NAMALWA (cell line): Measurements from ENCODE around the gene GPR153.

Experiments
- DNase-seq: peaks from one replicate; pipeline ENCODE4 v3.0.0-alpha.2; 2015; ENCODE audit warnings: low spot score

Gene GPR153

GRCh38 chr1:6286266-6286665 lies 25.4 kb upstream of the GPR153 start:
- DNase-seq: no peak

DNA sequence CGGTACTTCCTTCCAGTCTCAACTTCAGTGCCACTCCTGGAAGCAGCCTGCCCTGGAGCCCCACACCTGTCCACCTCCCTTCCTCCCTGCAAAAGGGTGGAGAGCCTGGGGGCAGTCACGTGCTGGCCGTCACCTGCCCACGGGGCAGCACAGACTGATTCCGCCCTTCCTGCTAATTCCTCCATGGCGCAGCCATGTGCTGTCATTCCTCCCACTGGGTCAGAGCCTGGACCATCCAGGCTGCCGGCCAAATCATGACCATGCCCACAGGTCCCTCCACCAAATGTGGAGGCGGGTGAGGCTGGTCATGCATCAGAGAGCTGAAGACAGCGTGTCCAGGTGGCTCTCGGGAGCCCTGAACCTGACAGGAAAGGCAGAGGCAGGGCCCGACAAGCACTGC lies 24.4 kb upstream of the GPR153 start:
- no peak for DNase-seq

- DNase-seq: no peak
Measured at GRCh38 chr1:6282577-6283270, 21.8 kb upstream of the GPR153 start.

DNA sequence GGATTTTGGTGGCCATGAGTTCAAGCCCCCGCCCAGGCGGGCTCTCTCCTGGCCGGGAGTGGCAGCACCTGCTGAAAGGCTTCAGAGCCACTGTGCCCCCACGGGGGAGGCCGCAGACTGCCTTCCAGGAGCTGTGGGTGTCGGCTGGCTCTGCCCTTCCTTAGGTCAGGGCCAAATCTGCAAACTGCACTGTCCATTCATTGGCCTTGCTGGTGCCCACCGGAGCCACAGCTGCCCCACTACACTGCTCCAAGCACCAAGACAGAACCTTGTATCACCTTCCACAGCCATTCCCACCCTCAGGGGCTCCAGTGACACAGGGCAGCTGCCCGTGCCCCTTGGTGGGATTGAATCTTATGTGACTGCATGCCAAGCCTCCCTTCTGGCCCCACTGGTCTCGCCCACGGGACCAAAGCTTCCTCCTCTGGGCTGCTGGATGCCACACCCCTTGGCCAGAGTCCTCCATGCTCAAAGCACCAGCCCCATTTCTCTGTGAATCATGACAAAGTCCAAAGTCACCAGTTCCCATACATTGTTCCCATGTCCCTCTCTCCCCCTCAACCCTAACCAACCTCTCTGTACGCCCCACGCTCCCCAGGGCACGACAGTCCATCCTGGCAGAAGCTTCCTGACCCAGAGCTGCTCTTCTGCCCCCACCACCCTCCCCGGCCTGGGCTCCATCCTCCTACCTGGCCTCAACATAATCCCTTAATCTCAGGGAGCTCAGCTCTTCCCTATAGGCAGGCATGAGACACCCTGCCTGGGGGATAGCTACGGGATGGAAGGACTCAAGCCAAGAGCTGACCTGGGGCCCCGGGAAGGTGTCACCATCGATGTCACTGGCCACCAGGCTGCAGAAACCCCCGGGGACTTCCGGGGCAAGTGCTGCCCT lies 20.9 kb upstream of the GPR153 start:
- no peak for DNase-seq

GRCh38 chr1:6280761-6281451 lies 20.0 kb upstream of the GPR153 start:
- DNase-seq: no peak

- no peak for DNase-seq
Measured at GRCh38 chr1:6279613-6280383, 18.9 kb upstream of the GPR153 start.

- DNase-seq: no peak
Measured at GRCh38 chr1:6279066-6279465, 18.2 kb upstream of the GPR153 start.

DNA sequence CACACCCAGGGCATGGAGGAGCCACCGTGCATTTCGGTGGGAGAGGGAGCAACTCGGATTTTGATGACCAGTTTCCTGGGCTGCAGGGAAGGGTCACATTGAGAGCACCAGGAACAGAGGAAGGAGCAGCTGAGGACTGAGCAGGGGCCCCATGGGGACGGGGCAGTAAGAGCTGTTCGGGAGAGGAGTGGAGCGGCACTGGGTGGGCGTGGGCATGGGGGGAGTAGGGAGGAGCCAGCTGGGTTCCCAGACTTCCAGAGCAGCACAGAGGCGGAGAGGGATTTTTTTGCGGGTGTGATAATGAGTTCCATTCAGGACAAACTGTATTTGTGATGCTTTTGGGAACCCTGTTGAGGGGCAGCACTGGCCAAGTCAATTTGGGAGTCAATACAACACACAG lies 17.4 kb upstream of the GPR153 start:
- DNase-seq: no peak

GRCh38 chr1:6276811-6277555 lies 16.1 kb upstream of the GPR153 start:
- no peak for DNase-seq

DNA sequence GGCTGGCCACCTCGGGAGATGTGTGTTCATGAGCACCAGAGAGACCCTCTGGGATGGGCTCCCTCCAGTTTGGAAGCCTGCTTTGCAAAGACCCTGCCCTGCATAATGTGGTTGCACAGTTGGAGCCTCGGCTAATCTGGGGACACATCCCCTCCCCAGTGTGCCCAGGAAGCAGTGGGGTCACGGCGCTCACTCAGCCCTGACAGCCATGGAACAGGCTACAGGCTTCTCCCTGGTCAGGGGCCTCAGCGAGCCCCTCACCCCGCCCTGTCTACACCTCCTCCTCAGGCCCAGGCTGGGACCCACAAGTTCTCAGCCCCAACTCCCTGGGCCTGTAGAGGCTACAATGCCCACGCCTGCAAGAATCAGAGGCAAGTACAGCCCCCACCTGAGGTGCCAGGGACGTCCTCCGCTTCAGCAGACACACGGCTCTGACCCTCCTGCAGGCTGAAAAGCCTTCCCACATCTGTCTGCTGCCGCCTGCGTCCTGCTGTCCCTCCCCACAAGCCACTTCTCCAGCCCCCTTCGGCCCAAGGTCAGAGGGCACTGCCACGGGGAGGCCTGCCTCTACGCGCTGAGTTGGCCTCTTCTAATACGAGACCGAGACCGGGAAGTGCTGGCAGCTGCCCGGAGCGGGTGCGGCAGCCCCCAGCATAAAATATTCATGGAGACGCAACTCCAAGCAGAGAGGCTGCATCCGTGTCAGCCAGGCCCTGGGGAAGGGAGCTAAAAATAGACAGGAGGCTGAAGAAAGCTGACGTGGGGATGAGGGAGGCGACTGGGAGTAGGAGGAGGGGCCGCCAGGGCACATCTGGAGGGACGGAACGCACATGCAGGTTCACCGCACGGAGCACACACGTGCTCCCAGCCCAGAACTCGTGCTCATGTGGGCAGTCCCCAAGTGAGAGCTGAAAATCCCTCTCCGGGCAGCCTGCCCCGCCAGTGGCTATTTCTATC lies 15.2 kb upstream of the GPR153 start:
- no peak for DNase-seq

DNA sequence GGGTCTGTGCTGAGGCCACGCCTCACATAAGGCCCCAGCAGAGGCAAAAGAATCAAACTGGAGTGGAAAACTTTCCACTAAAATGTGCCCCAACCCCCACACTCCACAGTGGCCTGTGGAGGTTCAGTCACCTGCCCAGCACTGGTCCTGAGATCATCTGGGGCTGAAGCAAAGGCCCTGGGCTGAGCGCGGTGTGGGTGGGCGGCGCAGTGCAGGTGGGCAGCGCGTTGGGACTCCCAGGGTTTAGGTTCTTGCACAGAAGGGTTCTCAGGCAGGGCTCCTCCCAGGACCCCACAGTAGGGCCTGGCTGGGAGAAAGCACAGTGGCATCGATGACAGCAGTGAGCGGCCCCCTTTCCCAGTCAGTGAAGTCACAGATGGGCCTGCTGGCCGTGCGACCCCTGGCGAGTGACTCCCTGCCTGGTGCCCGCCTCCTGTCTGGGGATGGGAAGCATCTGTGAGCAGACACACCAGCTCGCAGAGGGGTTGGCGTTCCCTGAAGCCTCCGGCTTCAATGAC lies 13.8 kb upstream of the GPR153 start:
- no peak for DNase-seq

DNA sequence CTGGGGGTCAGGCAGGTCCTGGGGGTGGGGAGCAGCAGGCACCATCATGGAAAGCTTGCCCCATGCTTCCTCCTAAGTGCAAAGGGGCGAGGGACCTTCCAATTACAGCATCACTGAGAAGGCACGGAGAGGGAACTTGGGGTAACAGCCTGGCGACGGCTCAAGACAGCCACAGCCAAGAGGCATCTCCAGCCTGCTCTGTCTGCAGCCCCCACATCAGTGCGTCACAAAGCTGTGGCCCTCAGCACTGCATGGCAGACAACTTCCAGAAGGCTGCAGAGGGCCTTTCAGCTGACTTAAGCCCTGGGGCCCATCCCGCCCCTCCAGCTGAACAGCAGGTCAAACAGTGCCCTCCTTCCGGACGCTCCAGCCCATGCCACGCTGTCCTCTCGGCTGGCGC lies 13.2 kb upstream of the GPR153 start:
- DNase-seq: no peak

- no peak for DNase-seq
Measured at GRCh38 chr1:6273380-6273891, 12.5 kb upstream of the GPR153 start.

DNA sequence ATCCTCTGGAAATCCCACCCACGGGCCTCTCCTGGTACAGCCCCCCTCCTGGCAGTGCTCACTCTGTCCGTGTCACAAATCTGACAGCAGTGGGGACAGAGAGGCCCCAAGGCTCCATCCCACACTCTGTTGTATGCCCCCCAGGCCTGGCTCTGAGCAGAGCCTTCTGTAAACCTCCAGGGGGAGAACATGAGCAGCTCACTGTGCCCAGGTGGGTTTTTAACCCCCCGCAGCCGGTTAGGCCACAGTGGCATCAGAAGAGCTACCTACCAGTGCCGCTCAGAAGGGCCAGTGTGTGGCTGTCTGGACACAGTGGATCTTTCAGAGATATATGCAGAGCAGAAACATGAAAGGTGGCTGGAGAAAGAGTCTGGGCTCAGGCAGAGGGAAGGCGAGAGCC lies 12.0 kb upstream of the GPR153 start:
- peak; percentile 39 for DNase-seq

DNA sequence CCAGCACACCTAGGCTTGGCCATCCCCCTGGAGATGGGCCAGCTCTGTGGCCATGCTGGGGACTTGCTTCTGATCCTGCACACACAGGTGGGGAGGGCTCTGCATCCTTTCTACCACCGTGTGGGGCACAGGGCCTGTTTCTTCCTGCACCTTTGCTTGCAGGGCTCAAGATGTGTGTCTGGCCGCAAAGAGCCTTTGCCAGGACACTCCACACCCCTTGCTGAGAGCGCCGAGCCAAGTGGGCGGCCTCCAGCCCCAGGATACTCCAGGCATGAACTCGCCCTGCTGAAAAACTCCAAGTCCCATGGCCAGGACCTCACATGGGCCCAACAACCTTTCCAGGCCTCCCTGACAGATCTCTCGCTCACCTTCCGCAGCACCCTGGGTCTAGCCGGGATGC lies 11.6 kb upstream of the GPR153 start:
- DNase-seq: no peak

- no peak for DNase-seq
Measured at GRCh38 chr1:6271554-6271953, 10.7 kb upstream of the GPR153 start.

DNA sequence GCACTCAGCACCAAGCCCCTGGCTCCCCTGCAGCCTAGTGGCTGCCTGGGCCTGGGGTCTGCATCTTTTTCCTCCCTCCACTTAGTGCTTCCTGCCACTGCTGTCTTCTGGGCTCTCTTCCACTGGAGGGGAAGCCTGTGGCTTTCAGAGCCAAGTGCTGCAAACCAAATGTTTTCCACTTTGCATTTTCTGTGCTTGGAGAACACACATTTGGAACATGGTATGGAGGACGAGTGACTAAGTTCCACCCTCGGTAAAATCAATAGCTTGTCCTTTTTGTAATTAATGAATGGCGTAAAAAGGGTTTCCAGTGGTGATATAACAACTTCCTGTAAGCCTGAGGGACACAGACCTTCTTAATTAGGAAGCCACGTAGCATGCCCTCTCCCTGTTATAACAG lies 10.1 kb upstream of the GPR153 start:
- no peak for DNase-seq

GRCh38 chr1:6270401-6270800 lies 9.5 kb upstream of the GPR153 start:
- no peak for DNase-seq

DNA sequence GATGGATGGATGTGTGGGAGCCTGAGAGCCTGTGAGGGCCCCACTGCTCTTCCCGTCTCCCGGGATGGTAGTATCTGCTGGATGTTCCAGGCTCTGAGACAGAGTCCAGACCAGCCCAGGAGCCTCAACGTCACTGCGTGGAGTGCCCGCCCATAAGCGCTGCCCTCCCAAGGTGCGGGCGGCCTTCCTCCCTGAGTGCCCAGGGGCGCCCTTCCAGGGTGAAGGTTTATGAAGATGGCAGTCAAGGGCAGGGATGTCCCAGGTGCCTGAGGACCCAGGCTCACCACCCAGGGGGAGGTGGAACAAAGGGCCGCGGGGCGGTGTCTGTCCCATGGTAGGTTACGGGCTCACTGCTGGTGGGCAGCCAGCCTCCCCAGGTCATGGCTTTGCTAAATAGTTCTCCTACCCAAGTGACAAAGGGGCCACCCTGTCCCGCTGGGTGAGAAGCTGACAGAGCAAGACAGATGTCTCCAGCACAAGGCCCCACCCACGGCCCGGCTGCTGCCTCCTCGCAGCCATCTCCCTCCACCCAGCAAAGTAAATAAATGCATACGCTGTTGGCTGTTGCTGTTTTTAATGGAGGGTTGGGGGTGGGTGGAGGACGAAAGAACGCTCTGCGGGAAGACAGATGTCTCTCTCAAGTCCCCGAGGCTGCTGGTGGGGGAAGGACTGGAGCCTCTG lies 9.0 kb upstream of the GPR153 start:
- DNase-seq: no peak
